Hematopoietic multipotent progenitor cell (in vitro differentiated cells): ENCODE measurements around the gene SPIRE1. TPM values are rescaled to one million over a fixed set of nuclear protein-coding genes. Genes with fewer than 3 reads are reported as not detected.
"Not testable (repeated sequence)": the region's sequence is repeated elsewhere in the genome, so short reads cannot be mapped to it uniquely, and the experiment has no call there.

ENCODE experiments used
- DNase-seq, 3 donors: peaks; one replicate each; pipeline ENCODE4 v3.0.0-alpha.2; 2011 to 2015; ENCODE audit warnings: low read depth in 2 of 3, low spot score in 2 of 3
- total RNA-seq: library from RNA; depleted of rRNA; stranded (reverse); fragments of >200 nt; gene quantifications from one replicate; pipeline ENCODE4 v1.2.3, GENCODE V29; 2012

Gene SPIRE1
- total RNA-seq, 1 donor = 7.0 TPM

DNA sequence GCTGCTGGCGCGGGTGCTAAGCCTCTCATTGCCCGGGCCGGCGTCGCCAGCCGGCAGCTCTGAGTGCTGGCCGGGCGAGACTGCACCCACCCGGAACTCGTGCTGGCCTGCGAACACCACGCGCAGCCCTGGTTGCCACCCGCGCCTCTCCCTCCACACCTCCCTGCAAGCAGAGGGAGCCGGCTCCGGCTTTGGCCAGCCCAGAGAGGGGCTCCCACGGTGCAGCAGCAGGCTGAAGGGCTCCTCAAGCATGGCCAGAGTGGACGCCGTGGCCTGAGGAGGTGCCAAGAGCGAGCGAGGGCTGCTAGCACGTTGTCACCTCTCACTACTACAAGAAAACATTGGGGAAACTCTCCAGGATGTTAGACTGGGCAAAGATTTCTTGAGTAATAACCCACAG lies 98.6 kb downstream of the SPIRE1 start:
- DNase-seq = no peak

DNA sequence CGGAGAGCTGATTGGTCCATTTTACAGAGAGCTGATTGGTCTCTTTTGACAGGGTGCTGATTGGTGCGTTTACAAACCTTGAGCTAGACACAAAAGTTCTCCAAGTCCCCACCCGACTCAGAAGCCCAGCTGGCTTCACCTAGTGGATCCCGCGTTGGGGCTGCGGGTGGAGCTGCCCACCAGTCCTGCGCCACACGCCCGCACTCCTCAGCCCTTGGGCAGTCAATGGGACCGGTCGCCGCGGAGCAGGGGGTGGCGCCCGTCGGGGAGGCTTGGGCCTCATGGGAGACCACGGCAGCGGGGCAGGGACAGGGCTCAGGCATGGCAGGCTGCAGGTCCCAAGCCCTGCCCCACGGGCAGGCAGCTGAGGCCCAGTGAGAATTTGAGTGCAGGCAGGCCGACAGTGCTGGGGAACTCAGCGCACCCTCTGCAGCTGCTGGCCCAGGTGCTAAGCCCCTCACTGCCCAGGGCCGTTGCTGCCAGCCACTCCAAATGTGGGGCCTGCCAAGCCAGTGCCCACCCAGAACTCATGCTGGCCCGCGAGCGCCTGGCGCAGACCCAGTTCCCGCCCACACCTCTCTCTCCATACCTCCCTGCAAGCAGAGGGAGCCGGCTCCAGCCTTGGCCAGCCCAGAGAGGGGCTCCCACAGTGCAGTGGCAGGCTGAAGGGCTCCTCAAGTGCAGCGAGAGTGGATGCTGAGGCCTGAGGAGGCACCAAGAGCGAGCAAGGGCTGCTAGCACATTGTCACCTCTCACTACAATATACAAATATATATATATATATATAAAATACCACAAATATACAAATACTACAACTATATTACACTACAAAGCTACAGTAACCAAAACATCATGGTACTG lies 100.7 kb downstream of the SPIRE1 start:
- DNase-seq = no peak

DNA sequence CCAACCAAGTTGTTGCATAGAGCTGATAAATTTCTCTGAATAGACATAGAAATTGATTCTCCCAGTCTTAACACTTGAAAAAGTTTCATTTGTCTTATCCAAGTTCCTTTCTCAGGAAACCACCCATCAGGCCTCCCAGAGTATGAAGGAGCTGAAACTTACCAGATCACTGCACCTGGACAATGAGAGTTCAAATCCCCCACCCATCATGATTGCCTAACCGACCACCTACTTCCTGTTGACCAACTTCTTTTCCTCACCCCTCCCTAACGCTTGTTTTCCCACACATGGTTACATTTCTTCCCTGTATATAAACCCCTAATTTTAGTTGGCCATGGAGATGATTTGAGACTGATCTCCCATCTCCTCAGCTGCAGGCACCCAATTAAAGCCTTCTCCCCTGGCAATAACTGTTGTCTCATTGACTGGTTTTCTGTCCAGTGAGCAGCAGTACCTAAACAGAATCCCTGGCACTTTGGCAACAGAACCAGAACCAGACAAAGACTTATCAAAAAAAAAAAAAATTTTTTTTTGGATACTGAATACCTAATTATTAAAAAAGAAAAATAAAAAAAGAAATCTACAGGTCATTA lies 103.0 kb downstream of the SPIRE1 start:
- DNase-seq = no peak

- no peak for DNase-seq
These were observed 105.0 kb downstream of the SPIRE1 start for GRCh38 chr18:12552879-12553242.

- DNase-seq = not testable (repeated sequence)
These were observed 105.7 kb downstream of the SPIRE1 start for GRCh38 chr18:12551943-12552878.

DNA sequence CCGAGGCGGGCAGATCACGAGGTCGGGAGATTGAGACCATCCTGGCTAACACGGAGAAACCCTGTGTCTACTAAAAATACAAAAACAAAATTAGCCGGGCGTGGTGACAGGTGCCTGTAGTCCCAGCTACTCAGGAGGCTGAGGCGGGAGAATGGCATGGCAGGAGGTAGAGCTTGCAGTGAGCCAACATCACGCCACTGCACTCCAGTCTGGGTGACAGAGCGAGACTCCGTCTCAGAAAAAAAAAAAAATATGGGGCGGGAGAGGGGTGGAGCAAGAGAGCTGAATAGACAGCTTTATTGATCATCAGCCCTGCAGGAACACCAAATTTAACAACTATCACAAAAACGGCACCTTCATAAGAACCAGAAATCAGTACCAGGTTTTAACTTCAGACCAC lies 106.4 kb downstream of the SPIRE1 start:
- DNase-seq = not testable (repeated sequence)

- DNase-seq = peak in 2 of 3 donors; percentile 6 to 54
These were observed 114.2 kb downstream of the SPIRE1 start for GRCh38 chr18:12543697-12544096.

DNA sequence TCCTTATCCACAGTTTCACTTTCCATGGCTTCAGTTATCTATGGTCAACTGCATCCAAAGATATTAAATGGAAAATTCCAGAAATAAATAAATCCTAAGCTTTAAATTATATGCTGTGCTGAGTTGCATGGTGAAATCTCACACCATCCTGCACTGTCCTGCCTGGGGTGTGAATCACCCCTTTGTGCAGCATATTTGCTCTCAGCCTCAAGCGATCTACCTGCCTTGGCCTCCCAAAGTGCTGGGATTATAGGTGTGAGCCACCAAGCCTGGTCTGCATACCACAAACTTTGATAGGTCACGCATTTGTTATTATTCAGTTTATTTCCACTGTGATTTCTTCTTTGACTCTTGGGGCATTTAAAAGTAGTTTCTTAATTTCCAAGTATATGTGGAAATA lies 117.2 kb downstream of the SPIRE1 start:
- DNase-seq = no peak

- peak in 2 of 3 donors; percentile 14 to 18 for DNase-seq
These were observed 118.7 kb downstream of the SPIRE1 start for GRCh38 chr18:12539158-12539557.

GRCh38 chr18:12534820-12535219 lies 123.1 kb downstream of the SPIRE1 start:
- no peak for DNase-seq

DNA sequence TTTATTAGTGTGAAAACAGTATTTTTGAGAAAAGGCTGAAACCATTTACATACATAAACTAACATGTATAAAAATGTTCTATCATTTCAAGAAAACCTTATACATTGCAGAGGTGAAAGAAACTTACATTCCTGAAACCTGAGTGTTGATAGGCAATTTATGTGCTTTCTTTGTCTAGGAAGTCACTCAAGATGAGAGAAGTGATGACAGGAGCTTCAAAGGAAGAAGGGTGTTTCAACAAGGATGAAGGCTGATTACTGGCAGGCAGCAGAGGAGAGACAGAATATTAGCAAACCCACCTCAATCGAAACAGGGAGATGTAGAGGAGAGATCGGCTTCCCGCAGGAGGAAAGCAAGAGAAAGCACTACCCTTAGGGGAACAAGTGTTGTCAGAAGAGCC lies 125.2 kb downstream of the SPIRE1 start:
- no peak for DNase-seq

DNA sequence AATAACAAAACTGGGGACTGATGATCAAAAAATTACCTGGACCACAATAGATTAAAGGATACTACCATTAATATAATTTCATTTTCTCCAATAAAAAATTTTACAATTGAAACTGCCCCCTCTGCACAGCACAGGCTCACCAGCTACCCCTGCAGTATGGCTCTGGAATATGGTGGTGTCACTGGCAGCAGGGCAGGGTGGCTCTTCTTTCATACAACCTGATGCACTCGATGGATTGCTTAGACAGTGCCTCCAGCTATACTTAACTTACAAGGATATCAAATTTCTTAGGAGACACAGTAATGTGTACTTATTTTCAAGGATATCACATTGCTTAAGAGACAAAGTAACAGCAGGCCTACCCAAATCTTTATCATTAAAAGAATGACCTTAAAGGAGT lies 126.2 kb downstream of the SPIRE1 start:
- DNase-seq = no peak

- no peak for DNase-seq
These were observed 137.4 kb downstream of the SPIRE1 start for GRCh38 chr18:12520442-12520992.

- DNase-seq = no peak
These were observed 138.9 kb downstream of the SPIRE1 start for GRCh38 chr18:12518832-12519531.

DNA sequence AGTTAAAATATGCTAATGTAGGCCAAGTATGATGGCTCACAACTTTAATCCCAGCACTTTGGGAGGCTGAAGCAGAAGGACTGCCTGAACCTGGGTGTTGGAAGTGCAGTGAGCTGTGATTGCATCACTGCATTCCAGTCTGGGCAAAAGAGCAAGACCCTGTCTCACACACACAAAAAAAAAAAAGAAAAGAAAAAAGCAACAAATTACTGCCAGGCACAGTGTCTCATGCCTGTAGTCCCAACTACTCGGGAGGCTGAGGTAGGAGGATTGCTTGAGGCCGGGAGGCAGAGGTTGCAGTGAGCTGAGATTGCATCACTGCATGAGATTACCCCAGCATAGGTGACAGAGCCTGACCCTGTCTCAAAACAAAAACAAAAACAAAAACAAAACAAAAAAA lies 139.6 kb downstream of the SPIRE1 start:
- no peak for DNase-seq

DNA sequence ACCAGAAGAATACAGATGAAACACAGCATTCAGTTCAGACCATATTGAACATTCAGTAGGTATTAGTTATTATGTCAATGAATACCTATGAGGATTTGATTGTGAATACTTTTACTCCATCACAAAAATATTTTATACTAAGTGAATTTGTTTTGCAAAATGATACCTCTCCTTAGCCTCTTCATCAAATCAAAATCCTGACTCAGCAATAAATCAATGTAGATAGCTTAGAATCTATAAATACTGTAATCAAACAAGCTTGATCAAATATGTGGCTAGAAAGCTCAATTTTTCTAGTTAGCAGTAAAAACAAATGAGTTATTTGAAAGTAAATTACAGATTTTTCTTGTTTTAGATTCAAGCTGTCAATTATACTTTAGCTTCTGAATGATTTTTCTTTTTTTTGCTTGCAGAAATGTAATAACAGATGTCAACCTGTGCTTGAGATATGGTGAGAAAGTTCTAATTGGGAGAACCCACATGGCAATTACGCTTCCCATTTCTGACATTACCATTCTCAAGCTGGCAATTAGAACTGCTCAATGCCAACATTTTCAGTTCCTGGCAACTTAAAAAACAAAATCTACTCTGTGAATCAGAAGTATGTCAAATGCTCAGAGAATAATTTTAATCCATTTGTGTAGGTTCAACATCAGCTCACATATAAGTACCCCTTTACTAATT lies 140.6 kb downstream of the SPIRE1 start:
- no peak for DNase-seq

DNA sequence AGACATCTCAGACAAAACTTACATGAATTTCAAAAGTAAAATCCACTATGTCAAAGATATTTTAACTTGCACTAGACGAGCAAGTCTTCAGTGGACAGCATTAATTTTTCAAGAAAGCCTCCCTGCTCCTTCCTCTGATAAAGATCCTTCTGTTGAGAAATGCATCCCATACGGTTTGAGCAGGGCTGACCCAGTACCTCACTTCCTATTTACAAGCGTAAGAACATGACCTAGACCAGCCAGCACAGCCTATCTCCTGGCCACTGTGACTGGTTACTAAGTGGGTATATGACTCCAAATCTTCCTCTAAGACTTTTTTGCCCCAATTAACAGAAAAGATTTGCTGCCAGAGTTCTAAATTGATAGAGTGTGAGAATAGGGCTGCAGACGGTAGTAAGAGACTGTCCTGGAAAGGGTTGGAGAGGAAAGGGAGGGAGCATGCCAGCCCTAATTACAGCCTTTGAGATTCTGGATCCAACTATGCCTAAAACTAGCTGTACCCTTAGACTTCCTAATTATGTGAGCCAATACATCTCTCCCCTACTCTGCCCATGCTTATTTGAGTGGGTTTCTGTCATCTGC lies 141.8 kb downstream of the SPIRE1 start:
- no peak for DNase-seq

DNA sequence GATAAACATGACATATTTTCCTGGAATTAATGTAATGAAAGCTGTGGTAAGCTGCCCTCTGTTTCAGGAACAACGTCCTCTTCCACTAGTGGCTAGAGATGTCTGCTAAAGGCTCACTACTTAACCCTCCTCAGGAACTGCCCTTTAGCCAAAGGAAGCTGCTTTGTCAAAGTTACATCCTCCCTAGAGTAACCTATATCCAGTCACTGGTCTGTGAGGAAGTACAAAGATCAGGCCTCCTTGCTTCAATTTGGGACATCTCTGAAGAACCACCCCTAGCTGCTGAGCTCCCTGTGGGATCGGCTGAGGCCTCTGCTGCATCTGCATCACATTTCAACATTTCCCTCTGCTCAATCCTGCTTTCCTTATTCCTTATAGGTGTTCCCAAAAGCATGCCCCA lies 142.4 kb downstream of the SPIRE1 start:
- peak in 1 of 3 donors; percentile 19 for DNase-seq

GRCh38 chr18:12507007-12507406 lies 150.9 kb downstream of the SPIRE1 start:
- DNase-seq = no peak
